NOMO-1 treated with DMSO at 0.1 percent for 48 hours (cell line): ENCODE data around the gene LRMDA.
A peak's percentile ranks its signal among the peaks of the same experiment; 100 is the strongest.

Experiments
- DNase-seq: peaks from one replicate; lab custom pipeline; 2025; ENCODE audit not compliant: unreplicated experiment; lab: John Stamatoyannopoulos, UW

The LRMDA gene

DNA sequence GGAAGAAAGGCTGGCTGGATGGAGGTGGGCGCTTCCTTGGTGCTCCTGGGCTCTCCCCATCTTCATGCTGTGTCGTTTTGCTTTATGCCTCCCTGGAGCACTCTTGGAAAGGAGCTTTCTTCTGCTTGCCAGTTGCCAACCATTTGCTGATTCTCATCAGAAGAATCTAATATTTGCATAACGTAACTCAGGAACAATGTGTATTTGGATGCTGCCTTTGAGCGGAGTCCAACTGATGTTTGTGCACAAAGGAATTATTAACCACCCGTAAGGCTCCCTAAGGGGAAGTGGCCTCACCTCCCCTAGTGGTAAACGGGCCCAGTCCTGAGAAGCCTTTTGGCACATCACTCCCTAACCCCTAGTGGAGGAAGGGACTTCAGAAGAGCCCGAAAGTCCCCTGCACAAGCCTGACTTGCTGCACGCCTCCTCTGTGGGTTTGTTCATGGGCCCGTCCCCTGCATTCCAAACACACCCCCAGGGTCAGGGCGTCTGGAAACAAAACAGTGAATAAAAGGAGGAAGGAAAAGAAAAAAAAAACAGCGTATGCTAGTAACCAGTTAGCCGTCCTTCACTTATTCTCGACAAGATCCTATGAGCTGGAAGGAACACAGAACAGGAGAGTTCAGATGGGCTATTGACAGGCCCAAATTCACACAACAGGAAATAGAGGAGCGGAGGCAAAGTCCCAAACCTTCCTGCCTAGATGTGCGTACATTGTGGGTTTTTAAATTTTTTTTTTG lies 602.2 kb downstream of the LRMDA start:
- DNase-seq: peak; percentile 33

DNA sequence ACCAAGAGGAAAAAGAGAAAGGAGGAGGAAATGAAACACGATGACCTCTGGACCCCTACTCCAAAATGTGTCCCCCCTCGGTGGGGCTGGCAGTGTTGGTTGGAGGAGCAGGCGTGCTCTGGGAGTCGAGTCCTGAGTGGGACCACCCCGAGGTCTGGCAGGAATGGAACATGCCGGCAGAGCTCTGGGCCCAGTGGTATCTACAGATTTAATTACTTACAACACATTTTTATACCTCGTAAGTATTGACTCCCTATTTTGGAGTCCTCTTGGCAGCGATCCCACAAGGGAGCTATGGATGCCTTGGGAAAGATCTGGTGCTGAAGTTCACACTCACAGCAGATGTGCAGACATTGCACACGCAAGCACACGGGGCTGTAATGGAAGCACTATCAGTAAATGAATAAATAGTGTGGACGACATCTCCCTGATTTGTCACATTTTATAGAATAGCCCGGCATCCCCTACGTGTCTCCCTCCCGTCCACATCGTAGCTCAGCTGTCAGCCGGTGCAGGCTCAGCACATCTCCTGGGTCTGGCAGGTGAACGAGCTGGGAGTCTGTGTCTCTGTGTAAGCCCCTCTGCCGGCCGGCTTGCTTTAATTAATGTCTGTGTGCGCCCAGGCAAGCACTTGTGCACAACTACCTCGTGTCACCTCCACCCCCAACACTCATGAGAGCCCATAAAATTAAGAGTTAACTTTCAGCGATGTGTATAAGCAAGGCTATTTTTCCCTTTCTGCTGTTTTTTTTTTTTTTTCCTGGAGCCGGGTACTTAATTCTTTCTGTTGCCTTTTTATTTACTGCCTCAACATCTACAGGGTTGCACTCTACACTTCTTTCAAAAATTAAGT lies 603.2 kb downstream of the LRMDA start:
- DNase-seq: no peak

DNA sequence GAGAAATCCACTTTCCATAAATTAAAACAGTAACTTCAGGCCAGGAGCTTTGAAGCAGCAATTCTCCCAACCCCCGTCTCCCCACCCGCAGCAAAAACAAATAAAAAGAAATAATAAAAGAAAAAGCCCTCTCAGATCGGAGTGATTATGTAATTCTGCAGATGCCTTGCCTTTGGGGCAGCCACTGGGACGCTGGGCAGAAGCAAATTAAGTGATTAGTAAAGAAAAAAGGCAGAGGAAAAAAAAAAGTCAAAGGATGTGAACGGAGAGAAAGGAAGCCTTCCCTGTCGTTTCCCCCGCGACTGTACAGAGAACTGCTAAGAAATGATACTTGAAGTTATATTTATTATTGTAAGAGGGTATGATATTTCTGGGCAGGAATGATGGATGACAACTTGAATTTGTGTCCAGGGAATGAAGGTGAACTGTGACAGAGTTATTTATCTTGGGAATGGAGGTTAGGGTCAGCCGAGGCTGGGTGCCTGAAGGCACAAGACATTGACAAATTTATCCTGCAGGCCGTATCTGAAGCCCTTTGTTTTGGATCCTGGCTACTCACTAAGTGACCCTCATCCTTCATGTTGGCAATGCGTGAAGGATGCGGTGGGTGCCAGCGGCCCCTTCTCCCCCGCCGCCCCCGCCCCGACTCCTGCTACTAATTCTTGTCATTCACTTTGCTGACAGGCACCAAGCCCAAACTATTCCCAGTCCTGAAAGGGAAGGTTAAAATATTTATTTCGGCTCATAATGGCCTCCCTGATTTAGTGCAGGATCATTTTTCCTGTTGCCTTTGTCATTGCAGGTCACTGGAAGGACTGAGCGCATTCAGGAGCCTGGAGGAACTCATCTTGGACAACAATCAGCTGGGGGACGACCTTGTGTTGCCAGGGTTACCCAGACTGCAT lies 604.0 kb downstream of the LRMDA start:
- no peak for DNase-seq

DNA sequence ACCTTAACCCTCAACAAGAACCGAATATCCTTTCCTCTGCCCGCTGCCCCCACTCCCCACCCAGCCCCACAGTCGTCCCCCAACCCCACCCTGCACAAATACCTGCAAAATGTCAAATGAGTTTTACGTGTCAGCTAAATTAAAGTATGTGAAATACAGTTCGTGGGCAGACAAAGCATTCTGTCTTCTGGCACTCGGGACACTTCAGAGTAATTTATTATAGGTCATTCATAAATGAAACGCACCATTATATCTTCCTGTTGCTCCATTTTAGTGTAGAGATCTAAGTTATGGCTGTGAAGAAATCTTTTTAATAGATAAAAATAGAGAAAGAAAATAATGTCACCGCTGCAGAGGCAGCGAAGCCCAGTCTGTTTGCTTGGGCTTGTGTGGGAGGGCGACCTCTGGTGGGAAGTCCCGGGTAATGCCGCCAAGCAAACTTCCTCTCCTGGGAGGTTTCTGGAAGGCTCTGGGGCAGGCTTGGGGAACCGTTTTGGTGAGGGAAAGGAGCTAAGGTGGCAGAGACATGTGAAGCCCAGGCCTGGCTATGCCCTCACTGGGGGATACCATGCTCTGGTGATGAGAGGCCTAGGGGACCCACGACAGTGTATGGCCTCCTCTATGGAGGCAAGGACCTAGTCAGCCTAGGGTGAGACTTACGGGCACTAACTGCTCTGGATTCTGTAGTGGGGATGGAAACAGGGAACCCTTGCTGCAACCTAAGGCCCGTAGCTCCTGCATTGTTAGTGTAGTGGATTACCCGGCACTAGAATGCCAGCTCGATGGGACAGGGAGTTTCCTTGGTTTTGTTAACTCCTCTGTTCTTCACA lies 604.9 kb downstream of the LRMDA start:
- peak; percentile 72 for DNase-seq

DNA sequence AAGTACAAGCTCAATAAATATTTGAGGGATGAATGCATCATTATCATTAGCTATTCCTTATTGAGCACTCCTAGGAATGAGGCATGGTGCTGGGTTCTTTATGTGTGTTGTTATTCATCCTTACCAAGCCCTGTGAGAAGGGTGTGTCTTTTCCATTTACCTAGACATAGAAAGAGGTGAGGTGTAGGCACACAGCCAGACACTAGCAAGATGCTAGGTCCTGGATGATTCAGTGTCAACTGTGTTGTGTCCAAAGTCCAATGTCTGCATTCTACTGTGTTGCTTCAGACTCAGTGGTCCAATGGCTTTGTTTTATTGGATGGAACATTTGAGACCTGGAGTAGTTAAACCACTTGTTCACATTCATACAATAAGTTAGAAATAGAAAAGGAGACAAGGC lies 605.5 kb downstream of the LRMDA start:
- DNase-seq: no peak

DNA sequence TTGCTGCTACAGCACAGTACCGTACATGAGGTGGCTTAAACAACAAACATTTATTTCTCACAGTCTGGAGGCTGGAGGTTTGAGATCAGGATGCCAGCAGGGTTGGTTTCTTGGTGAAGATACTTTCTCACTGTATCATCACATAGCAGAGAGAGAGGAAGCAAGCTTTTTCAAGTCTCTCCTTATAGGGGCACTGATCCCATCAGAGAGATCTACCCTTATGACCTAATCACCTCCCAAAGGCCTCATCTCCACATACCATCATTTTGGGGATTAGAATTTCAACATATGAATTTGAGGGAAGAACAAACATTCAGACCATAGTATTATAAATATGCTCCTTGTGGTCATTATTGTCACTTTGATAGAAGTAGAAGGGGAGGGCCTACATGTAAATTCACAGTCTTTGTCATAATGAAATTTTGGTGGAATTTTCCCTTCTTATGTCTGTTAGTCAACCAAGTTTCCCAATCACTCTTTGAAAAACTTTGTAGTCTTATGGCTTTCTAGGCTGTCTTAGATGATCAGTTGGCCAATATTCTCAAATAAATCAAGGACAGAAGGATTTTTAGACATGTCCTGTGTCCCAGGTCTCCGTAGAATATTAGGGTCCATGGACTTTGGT lies 606.2 kb downstream of the LRMDA start:
- DNase-seq: no peak

DNA sequence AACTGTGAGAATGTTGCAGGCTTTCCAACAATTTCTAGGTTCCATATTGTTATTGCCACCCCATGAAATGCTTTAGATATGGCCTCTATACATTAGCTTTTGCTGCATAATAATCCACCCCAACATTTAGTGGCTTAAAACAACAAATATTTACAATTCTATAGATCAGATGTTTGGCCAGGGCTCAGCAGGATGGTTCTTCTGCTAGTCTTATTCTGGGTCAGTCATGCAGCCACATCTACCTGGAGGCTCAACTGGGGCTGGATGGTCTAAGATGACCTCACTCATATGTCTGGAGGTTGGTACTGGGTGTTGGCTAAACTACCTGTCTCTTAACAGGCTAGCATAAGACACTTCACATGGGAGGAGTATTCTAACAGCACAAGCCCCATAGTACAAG lies 607.3 kb downstream of the LRMDA start:
- DNase-seq: no peak

DNA sequence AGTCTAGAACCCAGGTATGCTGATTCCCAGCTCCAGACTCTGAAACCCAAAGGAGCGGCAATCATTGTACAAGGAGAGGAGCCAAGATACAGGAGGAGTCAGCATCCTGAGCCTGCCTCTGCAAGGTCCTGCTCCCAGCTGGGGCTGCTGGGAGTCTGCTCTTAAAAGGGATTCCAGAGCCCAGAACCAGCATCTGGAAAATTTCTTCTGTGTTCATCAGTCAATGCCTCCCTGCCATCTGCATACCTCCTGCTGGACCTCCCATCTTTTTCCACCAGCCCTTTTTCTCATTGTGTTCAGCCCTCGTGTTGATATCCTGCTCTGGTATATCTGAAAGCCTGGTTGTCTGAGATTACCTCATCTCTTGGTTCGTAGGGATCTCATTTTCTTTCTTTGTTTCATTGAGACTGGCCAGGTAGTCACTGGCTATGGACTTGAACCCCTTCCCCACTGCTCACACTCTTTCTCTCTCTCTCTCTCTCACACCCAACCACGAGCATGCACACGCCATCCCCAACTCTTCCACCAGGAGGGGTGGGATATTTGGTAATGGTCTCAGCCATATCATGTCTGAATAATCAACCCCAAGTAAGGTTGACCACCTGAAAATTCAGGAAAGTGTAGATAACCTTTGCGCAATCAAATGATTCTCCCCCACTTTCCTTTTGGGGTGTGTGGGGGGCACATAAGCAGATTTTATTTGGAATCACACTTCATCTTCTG lies 608.8 kb downstream of the LRMDA start:
- no peak for DNase-seq

DNA sequence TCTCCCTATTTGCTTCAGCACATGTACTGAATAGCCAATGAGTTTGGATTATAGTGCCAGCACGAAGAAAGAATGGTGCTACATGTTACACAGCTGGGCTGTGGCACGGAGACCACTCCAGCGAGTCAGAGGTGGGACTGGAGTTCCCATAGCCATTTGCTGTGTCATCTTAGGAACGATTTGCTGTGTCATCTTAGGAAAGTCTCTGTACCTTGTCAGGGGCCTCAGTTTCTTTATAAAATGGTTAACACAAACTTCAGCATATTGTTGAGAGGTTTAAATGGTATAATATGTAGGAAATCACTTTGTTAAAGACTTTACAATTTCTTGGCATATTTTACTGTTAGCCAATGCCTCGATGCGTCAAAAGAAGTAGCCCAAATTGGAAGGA lies 609.4 kb downstream of the LRMDA start:
- no peak for DNase-seq

DNA sequence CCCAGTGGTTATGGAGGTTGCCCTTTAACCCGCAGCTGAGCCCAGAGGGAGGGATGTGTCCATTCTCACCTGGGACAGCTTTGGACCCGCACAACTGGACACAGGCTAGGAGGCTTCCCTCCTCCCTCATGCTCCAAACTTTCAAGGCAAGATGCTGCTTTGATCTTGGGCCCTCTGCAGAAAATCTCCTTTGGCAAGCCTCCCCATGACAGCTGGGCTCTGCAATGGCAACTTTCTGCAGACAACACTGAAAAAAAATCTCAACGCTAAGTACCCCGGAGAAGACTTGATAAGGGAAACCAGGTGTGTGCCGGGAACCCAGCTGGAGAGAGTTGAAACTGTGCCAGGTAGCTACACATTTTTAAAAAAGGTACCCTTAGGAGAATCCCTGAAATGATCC lies 610.1 kb downstream of the LRMDA start:
- no peak for DNase-seq

DNA sequence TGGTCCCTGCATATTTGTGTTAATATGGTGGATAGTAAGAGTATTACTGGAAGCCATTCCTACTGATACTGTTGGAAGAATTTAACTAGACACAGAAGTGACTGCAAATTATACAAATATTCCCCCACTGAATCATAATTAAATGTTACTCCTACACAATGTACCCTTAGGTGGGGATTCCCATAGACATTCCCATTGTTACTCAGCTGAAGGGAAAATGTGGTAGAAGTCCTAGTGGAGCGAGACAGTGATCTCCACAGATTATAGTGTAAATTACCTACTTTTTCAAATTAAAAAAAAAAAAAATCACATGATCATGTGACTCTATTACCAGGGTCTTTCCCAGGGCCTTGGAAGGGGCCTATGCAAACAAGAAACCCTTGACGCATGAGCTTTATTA lies 611.8 kb downstream of the LRMDA start:
- no peak for DNase-seq

DNA sequence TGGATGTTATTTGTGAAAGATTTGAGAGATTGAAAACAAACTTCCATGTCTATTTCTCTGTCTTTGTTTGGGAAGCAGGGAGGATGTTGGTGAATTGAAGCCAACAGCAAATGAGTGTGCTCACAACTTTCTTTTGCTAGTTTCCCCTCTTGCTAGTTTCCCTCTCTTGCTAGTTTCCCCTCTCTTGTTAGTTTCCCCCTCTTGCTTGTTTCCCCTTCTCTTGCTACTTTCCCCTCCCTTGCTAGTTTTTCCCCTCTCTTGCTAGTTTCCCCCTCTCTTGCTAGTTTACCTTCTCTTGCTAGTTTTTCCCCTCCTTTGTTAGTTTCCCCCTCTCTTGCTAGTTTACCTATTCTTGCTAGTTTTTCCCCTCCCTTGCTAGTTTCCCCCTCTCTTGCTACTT lies 613.3 kb downstream of the LRMDA start:
- no peak for DNase-seq

DNA sequence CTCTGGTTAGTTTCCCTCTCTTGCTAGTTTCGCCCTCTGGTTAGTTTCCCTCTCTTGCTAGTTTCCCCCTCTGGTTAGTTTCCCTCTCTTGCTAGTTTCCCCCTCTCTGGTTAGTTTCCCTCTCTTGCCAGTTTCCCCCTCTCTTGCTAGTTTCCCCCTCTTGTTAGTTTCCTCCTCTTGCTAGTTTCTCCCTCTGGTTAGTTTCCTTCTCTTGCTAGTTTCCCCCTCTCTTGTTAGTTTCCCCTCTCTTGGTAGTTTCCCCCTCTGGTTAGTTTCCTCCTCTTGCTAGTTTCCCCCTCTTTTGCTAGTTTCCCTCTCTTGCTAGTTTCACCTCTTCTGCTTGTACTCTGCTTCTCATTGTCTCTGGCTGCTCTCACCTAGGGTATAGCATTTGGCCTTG lies 613.8 kb downstream of the LRMDA start:
- no peak for DNase-seq

DNA sequence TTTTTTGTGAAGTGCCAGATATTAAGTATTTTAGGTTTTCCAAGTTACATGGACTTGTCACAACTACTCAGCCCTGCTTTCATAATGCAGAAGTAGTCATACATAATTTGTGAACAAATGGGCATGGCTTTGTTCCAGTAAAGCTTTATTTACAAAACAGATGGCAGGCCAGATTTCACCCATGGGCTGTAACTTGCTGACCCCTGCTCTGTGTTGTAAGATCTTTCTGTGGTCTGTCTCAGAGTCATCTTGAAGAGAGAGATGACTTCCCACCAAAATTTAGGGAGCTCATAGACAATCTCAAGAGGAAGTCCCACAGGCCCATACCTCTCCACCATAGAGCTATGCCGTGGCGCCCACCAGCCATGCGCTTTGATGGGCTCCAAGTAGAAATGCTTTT lies 616.1 kb downstream of the LRMDA start:
- DNase-seq: no peak

DNA sequence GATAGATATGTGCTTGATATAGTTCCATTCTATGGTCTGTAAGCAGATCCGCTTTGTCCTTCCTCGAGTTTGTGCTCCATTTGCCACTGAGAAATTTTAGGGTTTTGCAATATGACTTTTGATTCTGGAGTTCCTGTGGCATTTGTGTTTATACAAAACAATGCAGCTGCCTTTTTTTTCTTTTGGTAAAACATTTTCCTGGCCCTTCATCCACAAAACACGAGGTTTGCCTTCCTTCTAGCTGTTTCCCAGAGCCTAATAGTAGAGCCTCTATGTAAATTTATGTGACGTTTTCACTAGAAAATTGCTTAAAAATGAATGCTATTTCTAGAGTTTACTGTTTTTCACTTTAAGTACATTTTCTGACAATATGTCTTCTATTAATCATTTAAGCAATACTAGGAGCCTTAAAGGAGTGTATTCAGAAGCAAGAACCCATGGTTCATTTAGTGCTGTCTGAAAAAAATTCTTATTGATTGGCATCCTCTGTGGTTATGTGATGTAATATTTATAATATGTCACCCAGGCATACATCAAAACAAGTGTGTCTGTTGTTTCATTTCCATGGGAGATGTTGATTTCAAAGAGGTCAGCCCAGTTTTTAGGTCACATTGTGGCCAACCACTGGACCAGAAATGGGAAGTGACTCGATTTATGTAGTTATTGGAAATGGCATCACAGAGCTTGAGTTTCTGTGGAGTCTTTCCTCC lies 618.3 kb downstream of the LRMDA start:
- peak; percentile 84 for DNase-seq

DNA sequence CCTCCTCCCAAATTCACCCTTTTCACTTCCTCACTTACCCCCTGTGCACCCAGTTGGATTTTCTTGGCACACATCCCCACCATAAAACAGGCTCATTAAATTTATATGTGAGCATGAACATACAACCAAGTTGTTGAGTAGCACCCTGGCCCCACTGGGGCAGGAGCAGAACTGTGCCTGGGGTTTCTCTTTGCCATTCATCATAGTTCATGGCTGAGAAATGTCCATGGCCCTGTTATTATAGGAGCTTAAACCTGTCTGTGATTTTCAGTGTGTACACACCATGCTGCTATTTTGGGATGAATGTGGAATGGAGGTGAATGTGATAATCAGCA lies 618.8 kb downstream of the LRMDA start:
- DNase-seq: no peak

DNA sequence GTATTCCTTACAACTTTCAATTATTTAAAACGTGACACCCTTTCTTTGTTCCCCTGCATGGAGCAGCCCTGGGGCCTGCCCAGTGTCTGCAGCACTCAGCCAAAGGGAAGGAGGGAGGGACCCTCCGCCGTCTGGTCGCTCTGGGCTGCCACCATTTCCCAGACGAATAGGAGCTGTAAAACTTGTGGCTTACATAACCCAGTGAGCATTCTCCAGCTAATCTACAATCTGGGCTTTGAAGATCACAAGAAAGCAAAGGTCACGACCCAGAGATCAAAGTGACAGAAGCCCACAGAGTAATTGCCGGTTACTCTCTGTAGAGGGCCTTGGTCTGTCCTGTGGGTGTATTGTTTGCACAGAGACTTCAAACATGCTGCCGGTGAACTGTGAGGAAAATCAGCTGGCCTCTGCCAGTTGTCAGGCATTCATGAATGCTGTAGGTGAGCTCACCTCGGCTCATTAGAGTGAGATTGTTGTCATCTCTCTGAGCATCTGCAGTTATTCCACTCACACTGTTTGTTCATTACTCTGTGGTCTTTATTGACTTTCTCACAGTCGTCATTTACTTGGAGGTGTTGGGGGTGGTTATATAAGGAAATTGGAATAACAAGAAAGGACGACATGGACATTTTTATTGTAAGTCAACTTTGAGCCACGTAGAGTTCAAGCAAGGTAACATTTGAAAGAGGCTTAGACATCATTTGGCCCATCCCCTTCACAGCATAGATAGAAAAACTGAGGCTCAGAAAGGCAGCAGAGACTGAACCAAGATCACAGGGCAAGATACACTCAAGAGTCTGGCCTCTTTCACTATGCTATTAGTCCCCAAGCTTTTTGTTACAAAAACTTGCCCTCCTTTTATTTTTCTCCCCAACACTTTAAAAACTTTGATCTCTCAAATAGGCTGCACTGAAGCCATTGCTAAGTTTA lies 619.8 kb downstream of the LRMDA start:
- DNase-seq: no peak
